ENCODE results near the gene CTLA4.

GRCh38 chr2:203820969-203821368 is 46.6 kb upstream of the CTLA4 start:
- TF ChIP-seq, protein P1, sequence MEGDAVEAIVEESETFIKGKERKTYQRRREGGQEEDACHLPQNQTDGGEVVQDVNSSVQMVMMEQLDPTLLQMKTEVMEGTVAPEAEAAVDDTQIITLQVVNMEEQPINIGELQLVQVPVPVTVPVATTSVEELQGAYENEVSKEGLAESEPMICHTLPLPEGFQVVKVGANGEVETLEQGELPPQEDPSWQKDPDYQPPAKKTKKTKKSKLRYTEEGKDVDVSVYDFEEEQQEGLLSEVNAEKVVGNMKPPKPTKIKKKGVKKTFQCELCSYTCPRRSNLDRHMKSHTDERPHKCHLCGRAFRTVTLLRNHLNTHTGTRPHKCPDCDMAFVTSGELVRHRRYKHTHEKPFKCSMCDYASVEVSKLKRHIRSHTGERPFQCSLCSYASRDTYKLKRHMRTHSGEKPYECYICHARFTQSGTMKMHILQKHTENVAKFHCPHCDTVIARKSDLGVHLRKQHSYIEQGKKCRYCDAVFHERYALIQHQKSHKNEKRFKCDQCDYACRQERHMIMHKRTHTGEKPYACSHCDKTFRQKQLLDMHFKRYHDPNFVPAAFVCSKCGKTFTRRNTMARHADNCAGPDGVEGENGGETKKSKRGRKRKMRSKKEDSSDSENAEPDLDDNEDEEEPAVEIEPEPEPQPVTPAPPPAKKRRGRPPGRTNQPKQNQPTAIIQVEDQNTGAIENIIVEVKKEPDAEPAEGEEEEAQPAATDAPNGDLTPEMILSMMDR (conservative IDR thresholded peaks at IDR 0.05; ENCODE audit: low read depth, low read length): no peak
- TF ChIP-seq EZH2phosphoT487 (IDR thresholded peaks at IDR 0.05; ENCODE audit: borderline replicate concordance, low read length) (no peak), EZH2 (IDR thresholded peaks at IDR 0.05; ENCODE audit: low read length, unreplicated experiment) (no peak)
